ENCODE results near the gene FRYL.

DNA sequence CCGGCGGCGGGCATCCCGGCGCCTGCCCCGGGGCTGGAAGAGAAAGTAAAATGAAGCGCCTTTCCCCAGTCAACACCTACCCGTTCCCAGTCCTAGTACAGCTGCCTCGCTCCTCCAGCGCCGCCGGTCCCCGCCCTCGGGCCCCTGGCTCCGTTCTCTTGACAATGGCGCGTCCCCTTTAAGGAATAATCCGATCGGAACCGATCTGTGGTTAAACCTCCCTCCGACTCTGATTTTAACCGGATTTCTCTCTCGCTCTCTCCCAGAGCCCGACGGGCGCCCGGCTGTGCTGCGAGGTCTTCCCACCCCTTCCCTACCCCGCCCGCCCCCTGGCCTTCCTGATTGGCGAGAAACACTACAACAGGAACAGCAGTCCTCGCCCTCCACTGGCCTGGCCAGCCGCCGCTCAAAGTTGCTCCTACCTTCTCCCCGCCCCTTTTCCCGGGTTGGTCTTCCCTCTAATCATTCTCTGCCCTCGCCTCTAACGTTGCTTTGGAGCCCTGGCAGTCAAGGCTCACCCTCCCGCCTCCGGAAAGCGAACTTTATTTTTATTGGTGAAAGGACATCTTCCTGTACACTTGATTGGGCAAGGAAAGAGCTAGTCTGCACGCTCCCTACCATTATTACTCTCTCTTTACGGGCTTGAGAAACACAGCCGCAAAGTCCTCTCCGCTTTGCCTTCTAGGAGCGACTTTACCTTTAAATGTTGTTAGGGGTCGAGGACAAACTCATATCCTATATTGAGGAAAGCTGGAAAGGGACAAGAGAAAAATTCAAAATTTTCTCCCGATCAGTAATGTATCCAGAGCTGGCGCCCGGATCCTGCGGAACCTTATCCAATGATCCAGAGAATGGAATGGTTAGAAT is at the start of gene FRYL:
- TF ChIP-seq, protein P1, sequence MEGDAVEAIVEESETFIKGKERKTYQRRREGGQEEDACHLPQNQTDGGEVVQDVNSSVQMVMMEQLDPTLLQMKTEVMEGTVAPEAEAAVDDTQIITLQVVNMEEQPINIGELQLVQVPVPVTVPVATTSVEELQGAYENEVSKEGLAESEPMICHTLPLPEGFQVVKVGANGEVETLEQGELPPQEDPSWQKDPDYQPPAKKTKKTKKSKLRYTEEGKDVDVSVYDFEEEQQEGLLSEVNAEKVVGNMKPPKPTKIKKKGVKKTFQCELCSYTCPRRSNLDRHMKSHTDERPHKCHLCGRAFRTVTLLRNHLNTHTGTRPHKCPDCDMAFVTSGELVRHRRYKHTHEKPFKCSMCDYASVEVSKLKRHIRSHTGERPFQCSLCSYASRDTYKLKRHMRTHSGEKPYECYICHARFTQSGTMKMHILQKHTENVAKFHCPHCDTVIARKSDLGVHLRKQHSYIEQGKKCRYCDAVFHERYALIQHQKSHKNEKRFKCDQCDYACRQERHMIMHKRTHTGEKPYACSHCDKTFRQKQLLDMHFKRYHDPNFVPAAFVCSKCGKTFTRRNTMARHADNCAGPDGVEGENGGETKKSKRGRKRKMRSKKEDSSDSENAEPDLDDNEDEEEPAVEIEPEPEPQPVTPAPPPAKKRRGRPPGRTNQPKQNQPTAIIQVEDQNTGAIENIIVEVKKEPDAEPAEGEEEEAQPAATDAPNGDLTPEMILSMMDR (conservative IDR thresholded peaks at IDR 0.05; ENCODE audit: low read length) = no peak
- no peak for TF ChIP-seq EZH2phosphoT487 (IDR thresholded peaks at IDR 0.05; ENCODE audit: borderline replicate concordance, low read depth, low read length)

All from OCI-LY7 (cell line).